Measurements from ENCODE around the gene GHRH.

Gene GHRH

DNA sequence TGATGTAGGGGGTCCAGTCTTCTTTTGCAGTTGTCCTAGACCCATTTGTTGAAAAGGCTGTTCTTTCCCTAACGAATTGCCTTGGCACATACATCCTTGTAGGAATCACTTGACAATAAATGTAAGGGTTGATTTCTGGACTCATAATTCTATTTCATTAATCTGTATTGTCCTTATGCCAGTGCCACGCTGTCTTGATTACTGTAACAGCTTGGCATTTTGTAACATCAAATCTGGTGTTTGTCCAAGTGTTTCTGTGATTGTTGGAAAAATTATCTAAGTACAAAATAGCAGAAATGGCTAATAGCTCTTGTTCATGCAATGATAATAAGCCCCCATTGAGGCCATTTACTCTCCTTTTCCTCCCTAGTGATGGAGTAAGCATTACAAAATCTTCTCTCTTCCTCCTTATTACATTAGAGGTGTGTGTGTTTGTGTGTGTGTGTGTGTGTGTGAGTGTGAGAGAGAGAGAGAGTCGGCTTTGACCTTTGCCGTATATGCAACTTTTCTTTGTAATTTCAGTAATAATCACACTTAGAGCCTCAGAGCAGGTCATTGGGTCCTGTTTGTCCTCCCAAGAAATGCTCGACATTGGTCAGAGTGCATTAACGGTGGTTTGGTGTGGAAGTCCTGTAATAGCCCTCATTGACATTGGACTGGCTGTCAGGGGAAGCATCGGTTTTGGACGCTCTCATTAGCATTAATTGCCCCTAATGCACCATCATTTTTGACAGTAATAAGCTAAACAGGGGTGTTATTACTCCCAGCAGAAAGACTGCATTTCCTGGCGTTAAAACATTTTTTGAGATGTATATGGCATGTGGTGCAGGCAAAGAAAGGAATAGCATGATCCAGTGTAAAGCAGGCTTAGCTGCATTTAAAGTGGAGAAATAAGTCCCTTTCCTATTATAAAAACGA is 41.6 kb downstream of the GHRH start:
- Mint-ChIP-seq H3K27me3 (no peaks in the 10 kb centered on the region), H3K4me1 (no peaks in the 10 kb centered on the region), H3K9me3 (no peaks in the 10 kb centered on the region), H3K27ac (peak overlapping the region; percentile 7 to 80), H3K4me3 (no peak overlapping the region)
- ATAC-seq (no peak), DNase-seq (no peak)

DNA sequence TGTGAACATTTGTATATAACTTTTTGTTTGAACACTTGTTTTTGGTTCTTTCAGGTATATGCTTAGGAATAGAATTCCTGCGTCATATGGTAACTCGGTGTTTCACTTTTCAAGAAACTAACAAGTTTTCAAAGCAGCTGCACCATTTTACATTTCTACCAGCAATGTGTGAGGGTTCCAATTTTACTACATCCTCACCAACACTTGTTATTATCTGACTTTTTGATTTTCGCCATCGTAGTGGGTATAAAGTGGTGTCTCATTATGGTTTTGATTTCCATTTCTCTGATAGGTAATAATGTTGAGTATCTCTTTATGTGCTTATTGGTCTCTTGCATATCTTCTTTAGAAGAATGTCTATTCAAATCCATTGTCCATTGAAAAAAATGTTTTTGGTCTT is 42.6 kb downstream of the GHRH start:
- no peak for ATAC-seq
- Mint-ChIP-seq H3K27ac (no peak overlapping the region), H3K4me3 (no peak overlapping the region)

DNA sequence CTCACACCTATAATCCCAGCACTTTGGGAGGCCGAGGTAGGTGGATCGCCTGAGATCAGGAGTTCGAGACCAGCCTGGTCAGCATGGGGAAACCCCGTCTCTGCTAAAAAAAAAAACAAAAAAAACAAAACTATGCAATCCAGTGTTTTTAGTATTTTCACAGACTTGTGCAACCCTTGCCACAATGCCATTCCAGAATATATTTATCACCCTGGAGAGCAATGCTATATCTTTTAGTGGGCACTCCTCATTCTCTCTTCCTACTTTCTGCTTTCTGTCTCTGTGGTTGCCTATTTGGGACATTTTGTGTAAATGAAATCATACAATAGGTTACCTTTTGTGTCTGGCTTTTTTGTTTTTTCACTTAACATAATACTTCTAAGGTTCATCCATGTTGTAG is 43.2 kb downstream of the GHRH start:
- Mint-ChIP-seq H3K4me1 (no peaks in the 10 kb centered on the region), H3K4me3 (no peak overlapping the region), H3K27ac (no peak overlapping the region)

More for the DNA sequence above, 42.6 kb downstream of the GHRH start:
- no peak for DNase-seq
- Mint-ChIP-seq H3K27me3 (no peaks in the 10 kb centered on the region), H3K9me3 (no peaks in the 10 kb centered on the region), H3K4me1 (no peaks in the 10 kb centered on the region)

DNA sequence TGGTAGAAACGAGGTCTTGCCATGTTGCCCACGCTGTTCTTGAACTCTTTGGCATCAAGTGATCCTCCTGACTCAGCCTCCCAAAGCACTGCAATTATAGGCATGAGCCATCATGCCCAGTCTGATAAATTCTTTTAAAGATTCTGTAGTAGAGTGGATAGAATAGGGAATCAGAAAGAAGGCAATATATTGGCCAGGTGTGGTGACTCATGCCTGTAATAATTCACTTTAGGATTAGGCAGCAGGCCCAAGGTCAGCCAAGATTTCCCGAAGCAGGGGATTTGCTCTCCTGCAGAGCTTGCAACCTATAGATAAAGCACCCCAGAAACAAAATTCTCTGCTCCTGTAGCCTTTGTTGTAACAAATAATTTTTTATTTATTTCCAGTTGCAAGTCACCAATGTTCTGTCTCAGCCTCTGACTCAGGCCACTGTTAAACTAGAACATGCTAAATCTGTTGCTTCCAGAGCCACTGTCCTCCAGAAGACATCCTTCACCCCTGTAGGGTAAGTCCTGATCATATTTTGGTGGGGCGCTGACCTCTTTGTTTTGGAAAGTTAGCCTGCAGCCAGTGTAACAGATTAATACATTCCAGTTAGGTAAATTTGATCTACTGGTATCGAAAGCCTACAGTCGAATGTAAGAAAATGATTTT is 51.8 kb downstream of the GHRH start:
- Mint-ChIP-seq H3K27me3 (no peaks in the 10 kb centered on the region), H3K9me3 (no peaks in the 10 kb centered on the region), H3K4me1 (no peaks in the 10 kb centered on the region), H3K4me3 (no peak overlapping the region), H3K27ac (no peak overlapping the region)
- DNase-seq = no peak
- no peak for ATAC-seq

More for the DNA sequence above, 43.2 kb downstream of the GHRH start:
- no peaks in the 10 kb centered on the region for H3K27me3 Mint-ChIP-seq
- H3K9me3 Mint-ChIP-seq = no peaks in the 10 kb centered on the region
- no peak for DNase-seq
- ATAC-seq = no peak

DNA sequence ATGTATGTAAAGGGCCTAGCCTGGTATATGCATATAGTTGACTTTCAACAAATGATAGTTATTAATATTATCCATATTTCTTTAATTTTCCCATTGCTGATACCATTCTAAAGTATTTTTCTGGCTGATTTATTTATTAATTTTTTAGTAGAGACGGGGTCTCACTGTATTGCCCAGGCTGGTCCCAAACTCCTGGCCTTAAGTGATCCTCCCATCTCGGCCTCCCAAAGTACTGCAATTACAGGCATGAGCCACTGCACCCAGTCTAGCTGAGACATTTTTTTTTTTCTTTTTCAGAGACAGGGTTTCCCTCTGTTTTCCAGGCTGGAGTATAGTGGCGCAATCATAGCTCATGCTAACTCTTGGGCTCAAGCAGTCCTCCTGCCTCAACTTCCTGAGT is 52.4 kb downstream of the GHRH start:
- H3K4me3 Mint-ChIP-seq = no peak overlapping the region
- no peak for ATAC-seq
- no peak for DNase-seq
- no peak overlapping the region for H3K27ac Mint-ChIP-seq
- no peaks in the 10 kb centered on the region for H3K9me3 Mint-ChIP-seq
- no peaks in the 10 kb centered on the region for H3K4me1 Mint-ChIP-seq
- no peaks in the 10 kb centered on the region for H3K27me3 Mint-ChIP-seq

DNA sequence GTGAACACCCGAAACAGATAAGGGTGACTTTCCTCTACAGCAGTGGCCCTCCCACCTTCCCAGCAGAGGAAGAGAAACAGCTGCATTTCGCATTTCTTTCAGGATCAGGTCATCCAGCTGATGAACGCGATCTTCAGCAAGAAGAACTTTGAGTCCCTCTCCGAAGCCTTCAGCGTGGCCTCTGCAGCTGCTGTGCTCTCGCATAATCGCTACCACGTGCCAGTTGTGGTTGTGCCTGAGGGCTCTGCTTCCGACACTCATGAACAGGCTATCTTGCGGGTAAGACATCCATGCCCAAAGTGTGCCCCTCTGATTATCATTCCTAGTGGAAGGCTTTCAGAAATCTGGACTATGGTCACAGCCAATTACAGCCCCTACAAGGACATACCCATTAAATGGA is 54.4 kb downstream of the GHRH start:
- Mint-ChIP-seq H3K4me1 (no peaks in the 10 kb centered on the region), H3K27me3 (no peaks in the 10 kb centered on the region), H3K9me3 (no peaks in the 10 kb centered on the region), H3K27ac (no peak overlapping the region), H3K4me3 (no peak overlapping the region)
- DNase-seq = no peak
- no peak for ATAC-seq

DNA sequence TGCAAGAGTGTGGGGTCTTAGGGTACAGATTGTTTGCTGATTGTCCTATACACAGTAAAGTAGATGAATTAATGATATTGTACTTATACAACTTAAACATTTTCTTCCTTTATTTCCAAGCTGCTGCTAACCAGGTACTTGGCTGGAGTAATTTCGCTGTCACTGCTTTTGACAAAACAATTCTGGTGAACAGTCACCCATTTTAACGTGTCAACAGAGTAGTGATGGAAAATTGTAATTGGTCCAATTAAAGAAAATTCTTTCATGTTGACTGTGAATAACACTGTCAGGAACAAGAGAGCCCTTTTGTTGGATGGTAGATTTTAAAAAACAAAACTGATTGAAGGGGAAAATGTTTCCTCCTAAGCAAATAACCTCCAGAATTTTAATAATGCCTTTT is 55.8 kb downstream of the GHRH start:
- Mint-ChIP-seq H3K4me3 (no peak overlapping the region), H3K27me3 (no peaks in the 10 kb centered on the region), H3K4me1 (peaks cover 2% of the 10 kb centered on the region), H3K27ac (no peak overlapping the region), H3K9me3 (no peaks in the 10 kb centered on the region)
- ATAC-seq = no peak
- no peak for DNase-seq

DNA sequence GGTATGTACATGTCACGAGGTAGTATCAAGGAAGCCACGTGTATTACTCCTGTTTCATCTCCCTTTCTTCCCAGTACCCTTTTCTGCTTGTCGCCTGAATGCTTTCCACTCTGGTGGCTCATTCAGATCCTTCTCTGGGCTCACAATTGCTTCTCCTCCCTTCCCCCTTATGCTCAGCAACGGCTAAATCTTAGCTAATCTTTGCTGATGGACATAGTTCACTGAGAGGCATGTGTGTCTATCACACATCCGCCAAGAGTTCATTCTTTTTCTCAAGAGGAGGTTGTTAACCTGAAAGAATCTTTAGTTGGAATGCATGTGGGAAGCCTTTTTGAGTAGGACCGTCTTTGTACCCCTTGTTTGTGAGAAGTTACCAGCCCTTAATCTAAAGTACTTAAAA is 56.5 kb downstream of the GHRH start:
- no peak for ATAC-seq
- H3K27ac Mint-ChIP-seq = peak overlapping the region in 1 of 2 donors; percentile 6
- no peaks in the 10 kb centered on the region for H3K27me3 Mint-ChIP-seq

DNA sequence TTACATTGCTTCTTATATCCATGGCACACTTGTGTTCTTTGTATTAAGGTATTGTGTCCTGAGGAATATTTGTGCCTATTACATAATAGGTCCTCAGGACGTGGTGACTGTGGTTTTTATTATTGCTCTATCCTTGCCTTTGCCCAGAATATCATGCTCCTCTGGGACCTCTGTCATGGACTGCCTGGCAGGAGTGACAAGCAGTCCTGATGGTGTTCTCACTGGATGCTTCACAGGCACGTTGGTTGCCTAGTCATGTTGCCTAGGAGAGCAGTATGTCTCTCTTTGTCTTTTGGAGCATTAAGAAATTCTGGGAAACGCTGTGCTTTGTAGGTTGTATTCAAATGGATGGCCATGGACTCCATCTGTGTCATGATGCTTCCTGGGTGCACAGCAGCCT is 57.6 kb downstream of the GHRH start:
- Mint-ChIP-seq H3K9me3 (no peaks in the 10 kb centered on the region), H3K27ac (peak overlapping the region in 1 of 2 donors; percentile 8), H3K27me3 (no peaks in the 10 kb centered on the region), H3K4me3 (no peak overlapping the region), H3K4me1 (peaks cover 5% of the 10 kb centered on the region)
- ATAC-seq = no peak
- no peak for DNase-seq

More for the DNA sequence above, 56.5 kb downstream of the GHRH start:
- Mint-ChIP-seq H3K4me1 (peaks cover 5% of the 10 kb centered on the region), H3K4me3 (no peak overlapping the region), H3K9me3 (no peaks in the 10 kb centered on the region)
- no peak for DNase-seq

DNA sequence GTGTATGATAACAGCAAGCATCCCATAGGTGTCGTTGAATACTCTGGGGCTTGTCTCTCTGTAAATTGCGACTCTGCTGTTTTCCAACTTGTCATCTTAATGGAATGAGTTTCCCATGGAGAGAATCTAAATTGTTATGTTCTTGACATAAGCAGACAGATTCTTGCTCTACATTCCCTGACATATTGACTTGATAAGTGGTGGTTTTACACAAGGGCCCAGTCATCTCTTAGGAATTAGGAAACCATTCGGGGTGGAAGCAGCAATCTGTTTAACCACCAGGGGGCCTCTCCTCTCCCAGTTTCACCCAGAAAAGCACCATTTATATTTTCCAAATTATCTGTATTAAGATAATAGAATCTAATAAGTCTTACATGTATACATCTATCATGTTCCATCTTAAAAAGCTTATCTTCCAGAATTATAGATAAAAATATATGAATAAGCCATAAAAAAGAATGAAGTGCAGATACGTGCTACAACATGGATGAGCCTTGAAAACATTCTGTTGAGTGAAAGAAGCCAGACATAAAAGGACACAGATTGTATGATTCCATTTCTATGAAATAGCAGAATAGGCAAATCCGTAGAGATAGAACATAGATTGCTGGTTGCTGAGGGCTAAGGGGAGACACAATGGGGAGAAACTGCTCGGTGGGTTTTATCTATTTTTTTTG is 59.2 kb downstream of the GHRH start:
- Mint-ChIP-seq H3K4me3 (no peak overlapping the region), H3K27me3 (no peaks in the 10 kb centered on the region), H3K4me1 (peaks cover 6% of the 10 kb centered on the region), H3K27ac (no peak overlapping the region), H3K9me3 (no peaks in the 10 kb centered on the region)
- DNase-seq (no peak), ATAC-seq (no peak)

DNA sequence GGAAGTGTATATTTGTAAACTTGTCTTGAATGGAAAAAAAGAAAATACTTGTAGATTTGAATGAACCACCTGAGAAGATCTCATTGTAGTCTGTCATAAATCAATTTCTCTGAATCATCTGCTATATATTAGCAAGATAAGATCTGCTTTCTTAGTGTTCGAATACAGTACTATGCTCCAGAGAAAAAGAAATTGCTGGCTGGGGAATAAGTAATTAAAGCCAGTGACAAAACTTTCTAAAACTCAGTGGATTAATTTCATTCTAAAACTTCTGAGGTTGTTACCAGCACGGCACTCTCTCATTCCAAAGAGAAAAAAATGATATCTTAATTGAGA is 59.8 kb downstream of the GHRH start:
- Mint-ChIP-seq H3K4me3 (no peak overlapping the region), H3K27me3 (no peaks in the 10 kb centered on the region), H3K4me1 (peaks cover 12% of the 10 kb centered on the region), H3K9me3 (no peaks in the 10 kb centered on the region), H3K27ac (no peak overlapping the region)
- ATAC-seq = no peak
- DNase-seq = no peak

Data from stimulated activated naive CD8-positive, alpha-beta T cell treated with anti-CD3 and anti-CD28 coated beads, Interleukin-15, amount 100 ng/mL, for 72 hours (primary cell).